Stomach smooth muscle (tissue), 2 donors: ENCODE measurements around the gene GLT1D1.
A peak's percentile ranks its signal among the peaks of the same experiment; 100 is the strongest.
"Not testable (repeated sequence)": the region's sequence is repeated elsewhere in the genome, so short reads cannot be mapped to it uniquely, and the experiment has no call there.

Experiments used
- H3K27ac ChIP-seq: one replicate; pipeline ENCODE4 v1.7.0; 2013; ENCODE audit warnings: mild to moderate bottlenecking, low read length, inconsistent platforms
- H3K27me3 ChIP-seq, 2 donors: one replicate each; pipeline ENCODE4 v1.7.0; 2013; ENCODE audit warnings: low read length in 2 of 2; ENCODE audit not compliant: insufficient read depth in 2 of 2, control insufficient read depth in 1 of 2
- H3K36me3 ChIP-seq, 2 donors: one replicate each; pipeline ENCODE4 v1.7.0; 2013; ENCODE audit warnings: low read length in 2 of 2; ENCODE audit not compliant: control insufficient read depth in 2 of 2, insufficient read depth in 2 of 2
- H3K4me1 ChIP-seq: one replicate; pipeline ENCODE4 v1.7.0; 2013; ENCODE audit warnings: low read length; ENCODE audit not compliant: control insufficient read depth, insufficient read depth
- H3K4me3 ChIP-seq, 2 donors: one replicate each; pipeline ENCODE4 v1.7.0; 2013; ENCODE audit warnings: low read length in 2 of 2
- H3K9ac ChIP-seq, 2 donors: one replicate each; pipeline ENCODE4 v1.7.0; 2013; ENCODE audit warnings: low read length in 2 of 2, mild to moderate bottlenecking in 1 of 2
- H3K9me3 ChIP-seq, 2 donors: one replicate each; pipeline ENCODE4 v1.7.0; 2013; ENCODE audit warnings: low read length in 2 of 2; ENCODE audit not compliant: control insufficient read depth in 2 of 2
- donor health status: healthy.
- donor health status: Pancreatic carcinoma.

Gene GLT1D1

DNA sequence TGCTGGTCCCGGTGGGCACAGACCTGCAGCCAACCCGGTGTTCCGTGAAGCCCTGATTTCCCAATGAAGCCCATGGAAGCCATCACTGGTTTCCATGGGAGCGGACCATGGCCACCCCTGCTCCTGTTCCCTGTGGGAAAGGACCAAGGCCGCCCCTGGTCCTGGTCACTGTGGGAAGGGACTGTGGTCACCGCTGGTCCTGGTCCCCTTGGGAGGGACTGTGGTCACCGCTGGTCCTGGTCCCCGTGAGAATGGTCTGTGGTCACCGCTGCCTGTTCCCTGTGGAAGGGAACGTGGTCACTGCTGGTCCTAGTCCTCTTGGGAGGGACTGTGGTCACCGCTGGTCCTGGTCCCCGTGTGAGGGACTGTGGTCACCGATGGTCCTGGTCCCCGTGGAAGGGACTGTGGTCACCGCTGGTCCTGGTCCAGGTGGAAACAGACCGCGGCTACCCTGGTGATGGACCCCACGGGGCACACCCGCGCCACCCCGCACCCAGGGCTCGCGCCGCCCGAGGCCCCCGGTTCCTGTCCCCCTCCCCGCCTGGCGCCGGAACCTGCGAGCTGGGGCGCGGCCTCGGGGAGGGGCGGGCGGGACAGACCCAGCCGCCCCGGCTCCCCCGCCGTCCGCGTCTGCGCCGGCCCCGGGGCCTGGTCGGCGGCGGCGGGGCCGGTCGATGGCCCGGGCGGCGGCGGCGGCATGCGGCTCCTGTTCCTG lies at the start of gene GLT1D1:
GLT1D1 (plus strand) TSS at position 594 of the 715 bp plus-strand sequence; CDS start at position 698, 104 bp downstream.
- Histone ChIP-seq H3K9ac (no peak within 1 kb of the TSS), H3K4me1 (peaks cover 4% of the 10 kb centered on the region), H3K9me3 (peaks cover 0 to 3% of the 10 kb centered on the region in 2 donors), H3K27ac (no peak within 1 kb of the TSS), H3K4me3 (no peak within 1 kb of the TSS), H3K36me3 (no peaks in the 10 kb centered on the region), H3K27me3 (peaks cover 9 to 12% of the 10 kb centered on the region in 2 donors)

DNA sequence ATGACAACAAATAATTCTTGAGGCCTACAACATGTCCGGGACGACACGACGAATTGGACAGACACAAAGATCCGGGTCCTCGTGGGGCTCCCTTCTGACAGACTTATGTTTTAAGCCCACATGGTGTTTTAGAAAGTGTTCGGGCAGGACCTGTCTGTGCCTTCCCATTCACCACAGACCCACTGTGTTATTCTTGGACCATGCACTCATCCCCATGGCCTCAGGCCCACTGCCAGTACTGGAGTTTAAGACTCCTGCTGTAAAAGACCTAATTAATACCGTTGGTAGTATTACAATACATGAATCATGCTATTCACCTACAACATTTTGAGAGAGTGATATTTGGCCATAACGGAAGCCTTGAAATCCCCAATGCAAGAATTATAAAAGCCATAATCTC lies 49.5 kb upstream of the GLT1D1 start:
- no peaks in the 10 kb centered on the region for H3K4me1 ChIP-seq
- H3K27ac ChIP-seq: no peak overlapping the region
- H3K27me3 ChIP-seq: no peaks in the 10 kb centered on the region
- H3K4me3 ChIP-seq: no peak overlapping the region
- no peaks in the 10 kb centered on the region for H3K9me3 ChIP-seq
- peaks cover 35 to 39% of the 10 kb centered on the region in 2 donors for H3K36me3 ChIP-seq
- no peak overlapping the region for H3K9ac ChIP-seq

DNA sequence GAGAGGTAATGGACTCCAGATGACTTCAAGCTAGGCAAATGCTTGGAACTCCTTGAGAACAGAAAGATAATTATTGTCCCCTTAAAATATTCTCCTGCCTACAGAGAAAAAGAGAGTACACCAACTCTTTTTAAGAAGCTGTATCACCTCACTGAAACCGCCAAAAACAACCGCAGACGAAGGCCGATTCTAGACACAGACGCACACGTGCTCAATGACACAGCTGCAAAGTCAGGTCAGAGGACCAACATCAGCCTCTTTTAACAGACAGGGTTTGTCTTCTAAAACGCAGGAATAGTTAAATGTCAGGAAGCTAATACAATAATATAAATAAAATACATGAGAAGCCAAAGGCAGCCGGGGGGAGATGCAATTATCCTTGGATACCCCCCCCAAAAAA lies 48.5 kb upstream of the GLT1D1 start:
- Histone ChIP-seq H3K9ac (no peak overlapping the region), H3K27me3 (no peaks in the 10 kb centered on the region), H3K27ac (no peak overlapping the region), H3K9me3 (no peaks in the 10 kb centered on the region), H3K36me3 (peaks cover 33 to 35% of the 10 kb centered on the region in 2 donors), H3K4me3 (no peak overlapping the region), H3K4me1 (no peaks in the 10 kb centered on the region)

DNA sequence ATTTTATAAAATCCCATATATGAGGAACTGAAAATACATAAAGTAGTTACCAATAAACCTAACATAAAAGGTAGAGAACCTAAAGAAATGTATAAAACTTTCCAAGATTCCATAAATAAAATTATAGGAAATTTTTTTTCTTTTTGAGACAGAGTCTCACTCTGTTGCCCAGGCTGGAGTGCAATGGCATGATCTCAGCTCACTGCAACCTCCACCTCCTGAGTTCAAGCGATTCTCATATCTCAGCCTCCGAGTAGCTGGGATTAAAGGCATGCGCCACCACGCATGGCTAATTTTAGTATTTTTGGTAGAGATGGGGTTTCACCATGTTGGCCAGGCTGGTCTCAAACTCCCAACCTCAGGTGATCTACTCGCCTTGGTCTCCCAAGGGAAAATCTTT lies 47.9 kb upstream of the GLT1D1 start:
- not testable (repeated sequence) for H3K27me3 ChIP-seq, H3K4me3 ChIP-seq, H3K4me1 ChIP-seq, H3K9me3 ChIP-seq, H3K27ac ChIP-seq, H3K9ac ChIP-seq
- H3K36me3 ChIP-seq: peaks cover 27 to 33% of the 10 kb centered on the region in 2 donors

DNA sequence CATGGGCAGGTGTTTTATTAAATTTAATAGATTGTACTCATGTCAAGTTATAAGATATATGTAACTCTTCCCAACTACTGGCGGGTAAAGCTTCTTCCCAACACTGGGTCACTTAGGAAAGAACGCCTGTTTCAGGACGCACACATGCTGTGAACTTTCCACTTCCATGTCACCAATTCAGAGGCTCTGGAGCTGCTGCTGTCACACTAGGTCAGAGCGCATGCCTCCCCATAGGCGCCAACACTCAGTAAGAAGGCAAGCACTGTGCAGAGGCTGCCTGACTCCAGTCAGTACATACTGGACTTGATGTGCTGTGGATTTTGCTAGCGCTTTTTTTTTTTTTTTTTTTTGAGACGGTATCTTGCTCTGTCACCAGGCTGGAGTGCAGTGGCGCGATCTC lies 46.7 kb upstream of the GLT1D1 start:
- no peak overlapping the region for H3K27ac ChIP-seq
- H3K4me1 ChIP-seq: peaks cover 7% of the 10 kb centered on the region

DNA sequence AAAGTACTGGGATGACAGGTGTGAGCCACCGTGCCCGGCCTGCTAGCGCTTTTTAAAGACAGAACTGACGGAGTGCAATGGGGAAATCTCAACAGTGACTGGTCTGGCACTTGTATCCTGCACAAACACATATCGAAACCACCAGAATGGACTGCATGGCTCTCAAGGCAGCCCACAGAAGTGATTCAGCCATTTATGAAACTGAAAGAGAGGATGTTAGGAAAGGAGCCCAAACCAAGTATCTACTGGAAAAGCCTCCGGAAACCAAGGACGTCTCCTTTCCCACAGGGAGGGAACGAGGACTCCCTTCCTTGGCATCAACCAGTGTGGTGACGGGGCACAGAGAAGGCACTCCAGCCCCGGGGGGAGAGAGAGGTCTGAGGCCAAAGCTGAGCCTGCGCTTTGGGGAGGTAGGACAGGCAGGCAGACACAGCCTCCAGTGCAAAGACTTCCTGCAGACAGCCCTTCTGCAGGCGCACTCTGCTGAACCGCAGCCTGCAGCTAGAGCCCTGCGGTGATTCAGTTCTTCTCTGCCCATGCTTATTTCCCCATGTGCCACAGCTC lies 46.0 kb upstream of the GLT1D1 start:
- Histone ChIP-seq H3K9me3 (no peaks in the 10 kb centered on the region), H3K9ac (no peak overlapping the region), H3K27ac (no peak overlapping the region), H3K27me3 (no peaks in the 10 kb centered on the region), H3K36me3 (peaks cover 18 to 26% of the 10 kb centered on the region in 2 donors), H3K4me3 (no peak overlapping the region), H3K4me1 (peaks cover 7% of the 10 kb centered on the region)

More for the DNA sequence above, 46.7 kb upstream of the GLT1D1 start:
- Histone ChIP-seq H3K4me3 (no peak overlapping the region), H3K27me3 (no peaks in the 10 kb centered on the region), H3K9ac (no peak overlapping the region), H3K9me3 (no peaks in the 10 kb centered on the region), H3K36me3 (peaks cover 18 to 26% of the 10 kb centered on the region in 2 donors)

DNA sequence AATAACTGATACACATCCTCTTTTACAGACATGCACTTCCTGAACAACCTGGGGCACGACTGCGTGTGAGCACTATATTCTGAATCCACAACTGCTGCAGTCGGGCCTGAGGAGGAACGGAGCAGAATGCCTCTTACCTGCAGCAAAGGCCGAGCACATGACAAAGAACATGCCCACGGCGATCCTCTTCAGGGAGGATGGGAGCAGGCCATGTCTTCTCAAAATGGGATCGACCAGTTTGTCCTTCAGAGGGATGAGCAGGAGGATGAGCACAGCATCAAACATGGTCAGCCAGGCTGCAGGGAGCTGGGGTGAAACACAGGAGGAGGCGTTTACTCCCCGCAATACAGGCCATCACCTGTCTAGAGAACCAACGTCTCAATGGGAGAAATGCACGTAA lies 44.6 kb upstream of the GLT1D1 start:
- Histone ChIP-seq H3K36me3 (peaks cover 22 to 26% of the 10 kb centered on the region in 2 donors), H3K9ac (no peak overlapping the region), H3K27me3 (no peaks in the 10 kb centered on the region), H3K27ac (no peak overlapping the region), H3K9me3 (no peaks in the 10 kb centered on the region), H3K4me3 (no peak overlapping the region), H3K4me1 (peaks cover 11% of the 10 kb centered on the region)

DNA sequence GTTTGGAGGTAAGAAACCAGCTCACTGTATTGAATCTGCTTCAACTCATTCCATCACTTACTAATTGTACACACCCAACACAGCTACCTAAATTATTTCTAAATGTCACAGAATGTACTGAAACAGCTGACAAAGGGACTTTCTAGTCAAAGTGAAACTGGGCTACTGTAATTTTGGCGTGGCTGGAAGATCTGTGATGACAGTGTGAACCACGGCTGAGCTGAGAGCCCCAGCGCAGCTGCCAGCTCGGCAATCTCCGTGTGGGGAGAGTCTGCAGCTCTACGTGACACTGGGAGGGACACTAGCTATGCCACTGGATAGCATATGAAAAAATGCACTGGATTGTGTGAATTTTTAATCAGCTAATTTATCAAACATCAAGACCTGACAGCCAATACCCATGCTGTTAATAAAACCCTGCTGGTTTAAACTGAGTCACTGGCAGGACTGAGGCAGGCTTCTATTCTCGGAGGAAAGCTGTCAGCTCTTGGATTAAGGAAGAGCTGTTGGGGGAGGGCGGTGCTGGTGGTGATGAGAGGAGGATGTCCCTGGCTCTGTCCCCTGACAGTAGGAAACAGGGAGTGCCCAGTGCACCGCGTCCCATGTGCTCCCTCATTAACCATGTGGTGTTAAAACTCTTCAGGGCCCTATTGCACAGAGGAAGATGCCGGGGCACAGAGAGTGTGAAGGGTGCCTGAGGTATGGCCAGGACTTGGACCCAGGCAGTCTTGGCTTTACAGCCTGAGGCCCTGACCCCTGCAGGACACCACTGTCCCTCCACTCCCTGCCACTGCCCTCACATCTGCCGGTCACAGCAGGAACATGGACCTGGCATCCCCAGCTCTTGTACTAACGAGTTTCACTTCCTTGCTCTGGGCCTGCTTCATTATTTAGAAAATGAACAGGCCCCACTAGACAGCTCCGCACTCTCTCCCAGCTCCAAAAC lies 42.8 kb upstream of the GLT1D1 start:
- H3K36me3 ChIP-seq: peaks cover 20 to 31% of the 10 kb centered on the region in 2 donors
- H3K27ac ChIP-seq: peak overlapping the region; percentile 80
- H3K9ac ChIP-seq: peak overlapping the region in 1 of 2 donors; percentile 60

DNA sequence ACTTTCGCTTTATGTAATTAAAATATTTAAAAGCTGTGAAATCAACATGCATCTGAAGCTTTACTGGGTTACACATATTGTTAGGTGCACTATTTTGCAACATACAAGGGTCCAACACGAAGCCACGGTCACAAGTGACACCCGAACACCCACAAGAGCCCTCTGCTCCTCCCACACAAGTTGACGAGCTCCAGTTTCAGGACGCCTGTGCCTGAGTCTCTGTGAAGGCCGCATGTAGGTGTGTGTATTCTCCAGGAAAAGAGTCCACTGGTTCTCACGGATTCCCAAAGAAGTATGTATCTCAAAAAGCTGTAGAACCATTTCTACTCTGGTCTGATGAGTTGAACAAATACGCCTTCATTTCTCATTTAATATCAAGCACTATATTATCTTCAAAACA lies 41.5 kb upstream of the GLT1D1 start:
- Histone ChIP-seq H3K27me3 (no peaks in the 10 kb centered on the region), H3K36me3 (peaks cover 20 to 31% of the 10 kb centered on the region in 2 donors), H3K27ac (peak overlapping the region; percentile 80), H3K4me3 (no peak overlapping the region), H3K9me3 (no peaks in the 10 kb centered on the region), H3K4me1 (peaks cover 26% of the 10 kb centered on the region), H3K9ac (no peak overlapping the region)

More for the DNA sequence above, 42.8 kb upstream of the GLT1D1 start:
- H3K27me3 ChIP-seq: no peaks in the 10 kb centered on the region
- H3K4me3 ChIP-seq: peak overlapping the region in 1 of 2 donors; percentile 55
- H3K4me1 ChIP-seq: peaks cover 21% of the 10 kb centered on the region
- no peaks in the 10 kb centered on the region for H3K9me3 ChIP-seq

DNA sequence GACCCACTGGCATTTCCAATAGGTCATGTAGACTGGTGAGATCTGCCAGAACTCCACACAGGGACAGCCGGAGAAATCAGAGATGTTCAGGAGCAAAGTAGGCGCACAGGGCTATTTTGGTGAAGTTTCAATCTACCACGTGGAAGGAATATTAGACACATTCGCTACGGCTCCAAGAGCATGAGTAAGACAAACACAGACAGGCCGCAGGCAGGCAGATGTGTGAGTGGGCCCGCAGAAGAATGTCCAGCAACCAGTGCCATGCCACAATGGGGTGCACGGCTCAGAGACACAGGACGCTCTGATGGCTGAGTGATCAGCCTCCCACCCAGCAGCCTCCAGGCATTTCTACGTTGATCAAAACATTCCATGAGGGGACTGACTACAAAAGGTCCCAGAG lies 39.9 kb upstream of the GLT1D1 start:
- no peaks in the 10 kb centered on the region for H3K27me3 ChIP-seq
- peaks cover 34% of the 10 kb centered on the region for H3K4me1 ChIP-seq
- no peak overlapping the region for H3K4me3 ChIP-seq
- H3K9me3 ChIP-seq: no peaks in the 10 kb centered on the region
- peak overlapping the region; percentile 46 for H3K27ac ChIP-seq
- peaks cover 13 to 19% of the 10 kb centered on the region in 2 donors for H3K36me3 ChIP-seq
- H3K9ac ChIP-seq: no peak overlapping the region
